Mammary epithelial cell (primary cell): ENCODE data around the gene NPHP3.

Experiments
- CTCF ChIP-seq, 2 donors: IDR thresholded peaks in 1 of 2; conservative IDR thresholded peaks in 1 of 2; 2 replicates each; pipeline ENCODE4 v1.5.1; 2011 to 2012; ENCODE audit warnings: inconsistent platforms in 2 of 2, low read length in 2 of 2, mild to moderate bottlenecking in 2 of 2, control low read depth in 1 of 2, low read depth in 1 of 2; ENCODE audit not compliant: insufficient read depth in 1 of 2; ENCODE audit errors: extremely low read depth in 1 of 2
- EZH2 ChIP-seq: IDR thresholded peaks from 2 replicates; pipeline ENCODE4 v1.6.1; 2012; ENCODE audit warnings: low read length, inconsistent platforms, borderline replicate concordance

- TF ChIP-seq CTCF (conservative IDR thresholded peaks at IDR 0.05 in 1 of 2, IDR thresholded peaks at IDR 0.05 in 1 of 2; ENCODE audit: extremely low read depth in 1 of 2, insufficient read depth in 1 of 2, low read depth in 1 of 2, low read length in 2 of 2): no peak
- no peak for TF ChIP-seq EZH2
Measured at GRCh38 chr3:132661101-132661500, 61.1 kb downstream of the NPHP3 start.
